ENCODE results near the gene NSF.

DNA sequence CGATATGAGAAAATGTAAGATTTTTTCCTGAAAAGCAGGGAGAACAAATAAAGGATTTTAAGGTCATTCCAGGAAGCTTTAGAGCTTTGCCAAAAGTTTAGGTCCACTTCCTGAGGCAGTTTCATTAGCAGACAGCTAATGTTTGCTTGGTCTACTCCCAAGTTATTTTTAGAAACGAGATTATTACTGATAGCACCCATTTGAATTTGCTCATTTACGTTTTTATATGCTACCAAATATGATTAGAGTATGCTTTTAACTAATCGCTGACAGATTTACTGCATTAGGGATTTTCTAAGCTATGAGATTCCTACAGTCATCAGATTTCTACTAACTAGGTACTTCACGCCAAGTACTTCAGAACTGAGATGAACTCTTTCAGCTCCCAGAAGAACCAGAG, 129.9 kb downstream of the NSF start:
- TF ChIP-seq, protein P1, sequence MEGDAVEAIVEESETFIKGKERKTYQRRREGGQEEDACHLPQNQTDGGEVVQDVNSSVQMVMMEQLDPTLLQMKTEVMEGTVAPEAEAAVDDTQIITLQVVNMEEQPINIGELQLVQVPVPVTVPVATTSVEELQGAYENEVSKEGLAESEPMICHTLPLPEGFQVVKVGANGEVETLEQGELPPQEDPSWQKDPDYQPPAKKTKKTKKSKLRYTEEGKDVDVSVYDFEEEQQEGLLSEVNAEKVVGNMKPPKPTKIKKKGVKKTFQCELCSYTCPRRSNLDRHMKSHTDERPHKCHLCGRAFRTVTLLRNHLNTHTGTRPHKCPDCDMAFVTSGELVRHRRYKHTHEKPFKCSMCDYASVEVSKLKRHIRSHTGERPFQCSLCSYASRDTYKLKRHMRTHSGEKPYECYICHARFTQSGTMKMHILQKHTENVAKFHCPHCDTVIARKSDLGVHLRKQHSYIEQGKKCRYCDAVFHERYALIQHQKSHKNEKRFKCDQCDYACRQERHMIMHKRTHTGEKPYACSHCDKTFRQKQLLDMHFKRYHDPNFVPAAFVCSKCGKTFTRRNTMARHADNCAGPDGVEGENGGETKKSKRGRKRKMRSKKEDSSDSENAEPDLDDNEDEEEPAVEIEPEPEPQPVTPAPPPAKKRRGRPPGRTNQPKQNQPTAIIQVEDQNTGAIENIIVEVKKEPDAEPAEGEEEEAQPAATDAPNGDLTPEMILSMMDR (conservative IDR thresholded peaks at IDR 0.05; ENCODE audit: low read length), result no peak
- no peak for TF ChIP-seq EZH2phosphoT487 (IDR thresholded peaks at IDR 0.05; ENCODE audit: borderline replicate concordance, low read depth, low read length)
